Measurements from ENCODE around the gene AMIGO2. TPM values are rescaled to one million over a fixed set of nuclear protein-coding genes. Genes with fewer than 3 reads are reported as not detected.

The AMIGO2 gene
- total and polyA plus RNA-seq, 9 of the 15 experiments (the other 6 are each of a cell fraction or from before 2014, with no cell fraction given): 2.0 to 8.3 (median 3.8) TPM

DNA sequence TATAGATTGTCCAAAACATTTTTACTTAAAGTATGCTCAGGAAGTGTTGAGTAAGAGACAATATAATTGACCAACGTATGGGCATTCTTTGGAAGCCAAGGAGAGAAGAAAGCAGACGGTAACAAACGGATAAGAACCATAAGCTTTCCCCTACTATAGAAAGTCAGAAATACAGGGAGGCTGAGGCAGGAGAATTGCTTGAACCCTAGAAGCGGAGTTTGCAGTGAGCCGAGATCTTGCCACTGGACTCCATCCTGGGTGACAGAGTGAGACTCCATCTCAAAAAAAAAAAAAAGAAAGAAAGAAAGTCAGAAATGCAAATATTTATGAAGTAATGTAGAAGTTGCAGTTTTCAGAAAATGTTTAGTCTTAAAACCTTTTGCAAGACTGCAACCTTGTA, 51.6 kb downstream of the AMIGO2 start (continued):
- TF ChIP-seq, protein P1, sequence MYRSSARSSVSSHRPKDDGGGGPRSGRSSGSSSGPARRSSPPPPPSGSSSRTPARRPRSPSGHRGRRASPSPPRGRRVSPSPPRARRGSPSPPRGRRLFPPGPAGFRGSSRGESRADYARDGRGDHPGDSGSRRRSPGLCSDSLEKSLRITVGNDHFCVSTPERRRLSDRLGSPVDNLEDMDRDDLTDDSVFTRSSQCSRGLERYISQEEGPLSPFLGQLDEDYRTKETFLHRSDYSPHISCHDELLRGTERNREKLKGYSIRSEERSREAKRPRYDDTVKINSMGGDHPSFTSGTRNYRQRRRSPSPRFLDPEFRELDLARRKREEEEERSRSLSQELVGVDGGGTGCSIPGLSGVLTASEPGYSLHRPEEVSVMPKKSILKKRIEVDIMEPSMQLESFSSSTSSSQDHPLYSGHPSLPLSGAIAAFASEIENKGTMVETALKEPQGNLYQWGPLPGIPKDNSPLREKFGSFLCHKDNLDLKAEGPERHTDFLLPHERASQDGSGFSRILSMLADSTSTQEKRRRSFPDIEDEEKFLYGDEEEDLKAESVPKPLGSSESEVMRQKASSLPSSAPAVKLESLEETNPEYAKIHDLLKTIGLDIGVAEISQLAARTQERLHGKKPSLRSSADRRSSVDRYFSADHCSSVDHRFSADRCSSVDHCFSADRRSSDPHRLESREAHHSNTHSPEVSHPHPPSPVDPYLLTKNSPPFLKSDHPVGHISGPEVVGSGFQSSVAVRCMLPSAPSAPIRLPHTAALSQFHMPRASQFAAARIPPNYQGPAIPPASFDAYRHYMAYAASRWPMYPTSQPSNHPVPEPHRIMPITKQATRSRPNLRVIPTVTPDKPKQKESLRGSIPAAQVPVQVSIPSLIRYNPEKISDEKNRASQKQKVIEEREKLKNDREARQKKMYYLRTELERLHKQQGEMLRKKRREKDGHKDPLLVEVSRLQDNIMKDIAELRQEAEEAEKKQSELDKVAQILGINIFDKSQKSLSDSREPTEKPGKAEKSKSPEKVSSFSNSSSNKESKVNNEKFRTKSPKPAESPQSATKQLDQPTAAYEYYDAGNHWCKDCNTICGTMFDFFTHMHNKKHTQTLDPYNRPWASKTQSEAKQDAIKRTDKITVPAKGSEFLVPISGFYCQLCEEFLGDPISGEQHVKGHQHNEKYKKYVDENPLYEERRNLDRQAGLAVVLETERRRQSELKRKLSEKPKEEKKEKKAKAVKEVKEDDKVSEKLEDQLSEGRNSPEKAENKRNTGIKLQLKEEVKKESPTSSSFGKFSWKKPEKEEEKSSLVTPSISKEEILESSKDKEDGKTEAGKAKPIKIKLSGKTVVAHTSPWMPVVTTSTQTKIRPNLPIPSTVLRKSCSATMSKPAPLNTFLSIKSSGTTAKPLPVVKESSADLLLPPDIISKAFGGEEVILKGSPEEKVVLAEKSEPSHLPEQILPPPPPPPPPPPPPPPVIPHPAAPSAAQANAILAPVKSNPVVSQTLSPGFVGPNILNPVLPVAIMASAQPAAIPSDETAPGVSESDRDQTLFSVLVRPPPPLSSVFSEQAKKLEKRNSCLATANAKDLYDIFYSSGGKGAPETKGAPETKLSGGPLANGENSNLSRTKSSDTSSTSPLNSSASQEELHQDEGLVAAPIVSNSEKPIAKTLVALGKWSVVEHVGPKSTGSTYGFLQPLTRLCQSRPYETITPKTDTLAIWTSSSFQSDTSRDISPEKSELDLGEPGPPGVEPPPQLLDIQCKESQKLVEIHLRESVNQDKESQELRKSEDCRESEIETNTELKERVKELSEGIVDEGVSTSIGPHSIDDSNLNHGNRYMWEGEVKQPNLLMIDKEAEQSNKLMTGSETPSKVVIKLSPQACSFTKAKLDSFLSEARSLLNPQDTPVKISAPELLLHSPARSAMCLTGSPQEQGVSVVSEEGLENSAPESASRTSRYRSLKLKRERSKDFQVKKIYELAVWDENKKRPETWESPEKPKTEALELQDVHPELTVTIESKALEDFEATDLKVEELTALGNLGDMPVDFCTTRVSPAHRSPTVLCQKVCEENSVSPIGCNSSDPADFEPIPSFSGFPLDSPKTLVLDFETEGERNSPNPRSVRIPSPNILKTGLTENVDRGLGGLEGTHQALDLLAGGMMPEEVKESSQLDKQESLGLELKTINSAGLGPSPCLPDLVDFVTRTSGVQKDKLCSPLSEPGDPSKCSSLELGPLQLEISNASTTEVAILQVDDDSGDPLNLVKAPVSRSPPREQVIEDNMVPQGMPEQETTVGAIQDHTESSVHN (IDR thresholded peaks at IDR 0.05; ENCODE audit: borderline replicate concordance in 1 of 2, low read depth in 1 of 2): no peak

Other genes starting within 250 kb of the AMIGO2 start
- gene PCED1B, start 338 bp downstream of the AMIGO2 start, total RNA-seq (2014; rRNA removed): 1.6 and 4.4 TPM in 2 replicates
- 2.5 and 2.7 TPM in 2 replicates for gene PCED1B, start 338 bp downstream of the AMIGO2 start, total RNA-seq (2014; rRNA removed; fragmentation: Illumina TruSeq; extraction: Trizol)
- 4.7 and 6.1 TPM in 2 replicates for gene PCED1B, start 338 bp downstream of the AMIGO2 start, total RNA-seq (2015; rRNA removed; fragmentation: Illumina TruSeq; extraction: Trizol)
- gene PCED1B, start 338 bp downstream of the AMIGO2 start, total RNA-seq (2021): 7.2 and 7.4 TPM in 2 replicates
- 0.35 and 1.2 TPM in 2 replicates for gene PCED1B, start 338 bp downstream of the AMIGO2 start, polyA plus RNA-seq (2011; rRNA removed)
- 9.3 and 9.6 TPM in 2 replicates for gene PCED1B, start 338 bp downstream of the AMIGO2 start, polyA plus RNA-seq (2014; fragmentation: Illumina TruSeq; extraction: Trizol)
- gene PCED1B, start 338 bp downstream of the AMIGO2 start, polyA plus RNA-seq (2014; fragmentation: Nextera tagmentation; extraction: Ambion mirVana): 1 to 10 TPM; 1.2 to 1.5 TPM
- 6.6 and 8.6 TPM in 2 replicates for gene PCED1B, start 338 bp downstream of the AMIGO2 start, polyA plus RNA-seq (2014; rRNA removed)